ENCODE data around the gene GNB1.

GNB1 gene

DNA sequence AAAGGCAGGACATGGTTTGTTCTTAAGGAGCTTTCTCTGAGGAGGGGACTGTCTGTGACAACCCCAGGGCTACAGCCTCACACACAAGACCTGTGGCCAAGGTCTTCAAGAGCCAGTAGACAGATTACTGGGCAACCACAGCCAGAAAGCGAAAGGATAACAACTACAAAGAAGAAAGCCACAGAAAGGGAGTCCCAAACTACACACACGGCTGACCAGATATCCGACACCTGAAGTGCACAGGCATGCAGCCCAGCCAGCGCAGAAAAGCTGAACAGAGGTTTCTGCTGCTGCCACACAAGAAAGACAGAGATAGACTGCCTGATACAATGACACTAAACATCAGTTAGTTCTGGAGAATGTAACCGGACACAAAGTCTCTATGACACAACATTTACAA is 91.2 kb downstream of the GNB1 start:
- H3K36me3 ChIP-seq (ENCODE audit: control insufficient read depth, insufficient read depth, low read length), result peaks cover 19% of the 10 kb centered on the region
- no CpG with 5 or more reads among the region's 5 CpGs for WGBS (ENCODE audit: extremely low coverage, insufficient coverage, low lambda C conversion rate)

DNA sequence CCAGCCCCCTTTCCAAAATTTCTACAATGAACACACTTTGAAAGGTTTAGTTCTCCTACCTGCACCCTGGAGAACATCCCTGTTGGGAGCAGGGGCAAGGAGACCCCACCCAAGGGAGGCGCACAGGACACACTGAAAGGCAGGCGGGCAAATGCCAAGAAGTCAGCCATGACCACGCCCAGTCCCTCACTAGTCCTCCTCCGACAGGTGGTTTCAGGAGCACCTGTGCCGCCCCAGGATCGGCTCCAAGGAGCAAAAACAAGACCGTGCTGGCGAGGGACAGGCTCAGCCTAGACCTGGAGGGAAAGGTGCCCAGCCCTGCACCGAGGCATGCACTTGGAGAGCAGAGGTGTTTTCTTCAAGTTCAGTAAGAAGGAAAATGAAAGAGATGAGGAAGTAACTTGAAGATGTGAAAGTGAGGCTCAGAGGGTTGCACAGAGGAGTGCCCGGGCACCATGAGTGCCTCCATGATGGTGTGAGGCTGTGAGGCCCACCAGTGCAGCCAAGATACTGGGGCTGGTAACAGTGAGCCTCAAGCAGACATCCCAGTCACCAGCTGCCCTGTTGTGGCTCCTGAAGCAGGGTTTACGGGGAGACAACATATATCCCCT is 93.1 kb downstream of the GNB1 start:
- no peak overlapping the region for H2BK120ac ChIP-seq (ENCODE audit: low read depth, low read length)
- no peak overlapping the region for H3K56ac ChIP-seq (ENCODE audit: low read length)
- no peak overlapping the region for H3K9ac ChIP-seq (ENCODE audit: low read length)
- DNase-seq, result no peak
- H3K36me3 ChIP-seq (ENCODE audit: control insufficient read depth, insufficient read depth, low read length), result peaks cover 23% of the 10 kb centered on the region
- no peak overlapping the region for H3K27ac ChIP-seq (ENCODE audit: low read depth, low read length)
- no peak overlapping the region for H3K23ac ChIP-seq (ENCODE audit: low read length)
- H3K18ac ChIP-seq (ENCODE audit: low read length), result no peak overlapping the region
- H3K79me1 ChIP-seq (ENCODE audit: low read length), result peaks cover 28% of the 10 kb centered on the region
- H3K27me3 ChIP-seq (ENCODE audit: insufficient read depth, low read length, poor library complexity), result no peaks in the 10 kb centered on the region
- H3K4me2 ChIP-seq (ENCODE audit: low read length), result no peak overlapping the region
- H4K5ac ChIP-seq (ENCODE audit: low read length), result no peak overlapping the region
- WGBS (ENCODE audit: extremely low coverage, insufficient coverage, low lambda C conversion rate), result no CpG with 5 or more reads among the region's 11 CpGs
- no peaks in the 10 kb centered on the region for H3K4me1 ChIP-seq (ENCODE audit: control insufficient read depth, low read depth, low read length)
- H3K4ac ChIP-seq (ENCODE audit: low read depth, low read length), result no peak overlapping the region
- H3K4me3 ChIP-seq (ENCODE audit: low read length), result no peak overlapping the region
- H2AK5ac ChIP-seq (ENCODE audit: low read length), result no peak overlapping the region
- no peak overlapping the region for H2BK15ac ChIP-seq (replicated peaks; ENCODE audit: low read depth)
- H2BK5ac ChIP-seq (ENCODE audit: low read length), result no peak overlapping the region
- H4K8ac ChIP-seq (ENCODE audit: low read depth, low read length), result no peak overlapping the region
- H3K79me2 ChIP-seq (ENCODE audit: control insufficient read depth, insufficient read depth, low read length), result peaks cover 11% of the 10 kb centered on the region

More for the DNA sequence above, 91.2 kb downstream of the GNB1 start:
- H3K4me3 ChIP-seq (ENCODE audit: low read length), result no peak overlapping the region
- peaks cover 14% of the 10 kb centered on the region for H3K79me2 ChIP-seq (ENCODE audit: control insufficient read depth, insufficient read depth, low read length)
- H3K27me3 ChIP-seq (ENCODE audit: insufficient read depth, low read length, poor library complexity), result no peaks in the 10 kb centered on the region
- H3K23ac ChIP-seq (ENCODE audit: low read length), result peak overlapping the region; percentile 74
- H4K8ac ChIP-seq (ENCODE audit: low read depth, low read length), result no peak overlapping the region
- H3K4ac ChIP-seq (ENCODE audit: low read depth, low read length), result no peak overlapping the region
- no peak overlapping the region for H2BK15ac ChIP-seq (replicated peaks; ENCODE audit: low read depth)
- no peak for DNase-seq
- no peak overlapping the region for H3K27ac ChIP-seq (ENCODE audit: low read depth, low read length)
- no peak overlapping the region for H2AK5ac ChIP-seq (ENCODE audit: low read length)
- no peak overlapping the region for H2BK120ac ChIP-seq (ENCODE audit: low read depth, low read length)
- no peak overlapping the region for H4K5ac ChIP-seq (ENCODE audit: low read length)
- H3K18ac ChIP-seq (ENCODE audit: low read length), result no peak overlapping the region
- no peak overlapping the region for H3K4me2 ChIP-seq (ENCODE audit: low read length)
- no peak overlapping the region for H3K56ac ChIP-seq (ENCODE audit: low read length)
- no peak overlapping the region for H2BK5ac ChIP-seq (ENCODE audit: low read length)
- H3K79me1 ChIP-seq (ENCODE audit: low read length), result peaks cover 23% of the 10 kb centered on the region
- no peak overlapping the region for H3K9ac ChIP-seq (ENCODE audit: low read length)
- H3K4me1 ChIP-seq (ENCODE audit: control insufficient read depth, low read depth, low read length), result no peaks in the 10 kb centered on the region

- H3K4me2 ChIP-seq (ENCODE audit: low read length), result no peak overlapping the region
- H3K4me1 ChIP-seq (ENCODE audit: control insufficient read depth, low read depth, low read length), result no peaks in the 10 kb centered on the region
- no peak overlapping the region for H3K23ac ChIP-seq (ENCODE audit: low read length)
- H2BK5ac ChIP-seq (ENCODE audit: low read length), result no peak overlapping the region
- no CpG with 5 or more reads among the region's 5 CpGs for WGBS (ENCODE audit: extremely low coverage, insufficient coverage, low lambda C conversion rate)
- peaks cover 11% of the 10 kb centered on the region for H3K79me2 ChIP-seq (ENCODE audit: control insufficient read depth, insufficient read depth, low read length)
- H3K9ac ChIP-seq (ENCODE audit: low read length), result no peak overlapping the region
- H3K36me3 ChIP-seq (ENCODE audit: control insufficient read depth, insufficient read depth, low read length), result peaks cover 23% of the 10 kb centered on the region
- H3K56ac ChIP-seq (ENCODE audit: low read length), result no peak overlapping the region
- H4K5ac ChIP-seq (ENCODE audit: low read length), result no peak overlapping the region
- no peak overlapping the region for H3K4ac ChIP-seq (ENCODE audit: low read depth, low read length)
- DNase-seq, result no peak
- H3K18ac ChIP-seq (ENCODE audit: low read length), result no peak overlapping the region
- no peak overlapping the region for H4K8ac ChIP-seq (ENCODE audit: low read depth, low read length)
- no peak overlapping the region for H2BK15ac ChIP-seq (replicated peaks; ENCODE audit: low read depth)
- peaks cover 28% of the 10 kb centered on the region for H3K79me1 ChIP-seq (ENCODE audit: low read length)
- no peak overlapping the region for H3K4me3 ChIP-seq (ENCODE audit: low read length)
- no peak overlapping the region for H2BK120ac ChIP-seq (ENCODE audit: low read depth, low read length)
- H3K27ac ChIP-seq (ENCODE audit: low read depth, low read length), result no peak overlapping the region
- H2AK5ac ChIP-seq (ENCODE audit: low read length), result no peak overlapping the region
- no peaks in the 10 kb centered on the region for H3K27me3 ChIP-seq (ENCODE audit: insufficient read depth, low read length, poor library complexity)
These were observed 94.4 kb downstream of the GNB1 start for GRCh38 chr1:1796466-1796865.

GRCh38 chr1:1794999-1795398 is 95.9 kb downstream of the GNB1 start:
- WGBS (ENCODE audit: extremely low coverage, insufficient coverage, low lambda C conversion rate), result no CpG with 5 or more reads among the region's 10 CpGs
- H3K79me2 ChIP-seq (ENCODE audit: control insufficient read depth, insufficient read depth, low read length), result peaks cover 8% of the 10 kb centered on the region
- H3K4me2 ChIP-seq (ENCODE audit: low read length), result no peak overlapping the region
- H3K23ac ChIP-seq (ENCODE audit: low read length), result no peak overlapping the region
- peak overlapping the region; percentile 4 for H3K27ac ChIP-seq (ENCODE audit: low read depth, low read length)
- no peaks in the 10 kb centered on the region for H3K4me1 ChIP-seq (ENCODE audit: control insufficient read depth, low read depth, low read length)
- H3K27me3 ChIP-seq (ENCODE audit: insufficient read depth, low read length, poor library complexity), result no peaks in the 10 kb centered on the region
- no peak overlapping the region for H3K4me3 ChIP-seq (ENCODE audit: low read length)
- H2AK5ac ChIP-seq (ENCODE audit: low read length), result no peak overlapping the region
- no peak overlapping the region for H3K4ac ChIP-seq (ENCODE audit: low read depth, low read length)
- no peak overlapping the region for H4K8ac ChIP-seq (ENCODE audit: low read depth, low read length)
- no peak overlapping the region for H3K56ac ChIP-seq (ENCODE audit: low read length)
- H3K9ac ChIP-seq (ENCODE audit: low read length), result no peak overlapping the region
- H3K79me1 ChIP-seq (ENCODE audit: low read length), result peaks cover 27% of the 10 kb centered on the region
- no peak overlapping the region for H2BK120ac ChIP-seq (ENCODE audit: low read depth, low read length)
- H2BK5ac ChIP-seq (ENCODE audit: low read length), result no peak overlapping the region
- H2BK15ac ChIP-seq (replicated peaks; ENCODE audit: low read depth), result no peak overlapping the region
- H3K36me3 ChIP-seq (ENCODE audit: control insufficient read depth, insufficient read depth, low read length), result peaks cover 24% of the 10 kb centered on the region
- no peak overlapping the region for H3K18ac ChIP-seq (ENCODE audit: low read length)
- no peak for DNase-seq
- no peak overlapping the region for H4K5ac ChIP-seq (ENCODE audit: low read length)

- Histone ChIP-seq H3K79me2 (ENCODE audit: control insufficient read depth, insufficient read depth, low read length) (peaks cover 4% of the 10 kb centered on the region), H3K4me2 (ENCODE audit: low read length) (no peak overlapping the region), H3K56ac (ENCODE audit: low read length) (no peak overlapping the region), H3K4ac (ENCODE audit: low read depth, low read length) (no peak overlapping the region), H2BK120ac (ENCODE audit: low read depth, low read length) (no peak overlapping the region), H3K27me3 (ENCODE audit: insufficient read depth, low read length, poor library complexity) (no peaks in the 10 kb centered on the region), H2BK5ac (ENCODE audit: low read length) (no peak overlapping the region), H2AK5ac (ENCODE audit: low read length) (no peak overlapping the region), H3K4me1 (ENCODE audit: control insufficient read depth, low read depth, low read length) (no peaks in the 10 kb centered on the region), H4K5ac (ENCODE audit: low read length) (no peak overlapping the region), H3K27ac (ENCODE audit: low read depth, low read length) (no peak overlapping the region), H3K36me3 (ENCODE audit: control insufficient read depth, insufficient read depth, low read length) (peaks cover 29% of the 10 kb centered on the region), H2BK15ac (replicated peaks; ENCODE audit: low read depth) (no peak overlapping the region), H3K79me1 (ENCODE audit: low read length) (peaks cover 23% of the 10 kb centered on the region), H4K8ac (ENCODE audit: low read depth, low read length) (no peak overlapping the region), H3K4me3 (ENCODE audit: low read length) (no peak overlapping the region), H3K23ac (ENCODE audit: low read length) (no peak overlapping the region), H3K18ac (ENCODE audit: low read length) (no peak overlapping the region), H3K9ac (ENCODE audit: low read length) (no peak overlapping the region)
- WGBS (ENCODE audit: extremely low coverage, insufficient coverage, low lambda C conversion rate), result no CpG with 5 or more reads among the region's 17 CpGs
- DNase-seq, result no peak
These were observed 97.2 kb downstream of the GNB1 start for GRCh38 chr1:1793481-1794244.
